ENCODE data around the gene WNT3A.

WNT3A gene

DNA sequence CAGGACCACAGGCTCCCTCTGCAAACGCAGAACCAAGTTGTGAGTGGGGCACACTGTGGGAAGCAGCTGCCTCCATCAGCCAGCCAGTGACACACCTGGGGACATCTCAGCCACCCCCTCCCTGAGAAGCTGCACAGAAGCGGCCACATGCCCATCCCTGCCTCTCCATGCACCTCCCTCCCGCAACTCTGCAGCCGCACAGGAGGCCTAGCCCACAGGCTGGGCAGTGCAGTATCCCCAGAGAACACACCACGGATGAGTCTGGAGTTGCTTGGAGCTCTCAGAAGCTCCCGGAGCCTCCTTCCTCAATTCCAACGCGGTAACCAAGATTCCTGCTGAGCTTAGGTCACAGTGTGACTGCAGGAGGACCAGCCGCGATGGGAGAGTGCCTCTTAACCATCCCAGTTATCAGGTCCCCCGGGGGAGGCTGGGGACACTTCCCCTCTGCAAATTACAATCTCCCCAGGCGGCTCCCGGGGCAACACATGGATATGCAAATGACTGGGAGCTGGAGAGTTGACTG is 1.2 kb upstream of the WNT3A start:
- Histone ChIP-seq H3K4me3 (ENCODE audit: low read depth, low read length) (no peak overlapping the region), H3K36me3 (no peaks in the 10 kb centered on the region), H3K9me3 (ENCODE audit: severe bottlenecking) (no peaks in the 10 kb centered on the region), H3K27ac (no peak overlapping the region), H3K27me3 (ENCODE audit: insufficient read depth, low read depth, severe bottlenecking) (peaks cover 41% of the 10 kb centered on the region)
- no peak for DNase-seq
- TF ChIP-seq CTCF (IDR thresholded peaks at IDR 0.05; ENCODE audit: low read depth, low read length), result no peak

DNA sequence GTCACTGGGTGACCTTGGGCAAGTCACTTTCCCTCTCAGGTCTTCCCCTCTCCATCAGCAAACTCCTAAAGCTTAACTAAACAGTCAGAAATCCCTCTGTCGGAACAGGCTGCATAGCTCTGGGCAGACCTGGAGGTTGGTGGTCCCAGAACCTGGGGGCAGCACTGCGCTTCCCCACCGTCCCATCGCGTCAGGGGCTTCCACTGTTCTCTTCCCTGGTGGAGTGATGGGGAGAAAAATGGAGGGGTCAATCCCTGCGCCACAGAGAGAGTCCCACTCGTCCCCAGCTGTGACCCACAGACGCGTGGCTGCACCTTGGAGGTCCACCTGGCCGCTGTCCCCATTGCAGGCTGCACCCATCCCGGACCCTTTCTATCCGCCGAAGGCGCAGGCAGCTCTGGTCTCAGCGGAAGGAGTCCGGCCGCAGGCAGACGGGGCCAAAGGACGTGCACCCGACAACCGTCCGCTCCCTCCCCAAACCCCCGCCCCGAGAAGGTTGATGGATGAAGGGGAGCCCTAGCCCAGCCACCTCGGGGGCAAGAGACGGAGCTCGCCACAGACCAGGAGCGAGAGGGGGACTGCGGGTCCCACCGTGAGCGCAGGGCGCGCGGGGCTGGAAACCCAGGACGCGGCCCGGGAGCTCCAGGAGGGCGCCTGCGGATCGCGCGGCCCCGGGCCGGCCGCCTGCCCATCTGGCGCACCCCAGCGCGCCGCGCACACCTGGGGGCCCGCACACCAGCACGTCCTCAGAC is 588 bp upstream of the WNT3A start:
- Histone ChIP-seq H3K27me3 (ENCODE audit: insufficient read depth, low read depth, severe bottlenecking) (peaks cover 41% of the 10 kb centered on the region), H3K9me3 (ENCODE audit: severe bottlenecking) (no peaks in the 10 kb centered on the region), H3K27ac (no peak overlapping the region), H3K36me3 (no peaks in the 10 kb centered on the region), H3K4me3 (ENCODE audit: low read depth, low read length) (peak overlapping the region; percentile 14; the same call in 1 of the 2 replicates)
- no peak for TF ChIP-seq CTCF (IDR thresholded peaks at IDR 0.05; ENCODE audit: low read depth, low read length)
- no peak for DNase-seq

DNA sequence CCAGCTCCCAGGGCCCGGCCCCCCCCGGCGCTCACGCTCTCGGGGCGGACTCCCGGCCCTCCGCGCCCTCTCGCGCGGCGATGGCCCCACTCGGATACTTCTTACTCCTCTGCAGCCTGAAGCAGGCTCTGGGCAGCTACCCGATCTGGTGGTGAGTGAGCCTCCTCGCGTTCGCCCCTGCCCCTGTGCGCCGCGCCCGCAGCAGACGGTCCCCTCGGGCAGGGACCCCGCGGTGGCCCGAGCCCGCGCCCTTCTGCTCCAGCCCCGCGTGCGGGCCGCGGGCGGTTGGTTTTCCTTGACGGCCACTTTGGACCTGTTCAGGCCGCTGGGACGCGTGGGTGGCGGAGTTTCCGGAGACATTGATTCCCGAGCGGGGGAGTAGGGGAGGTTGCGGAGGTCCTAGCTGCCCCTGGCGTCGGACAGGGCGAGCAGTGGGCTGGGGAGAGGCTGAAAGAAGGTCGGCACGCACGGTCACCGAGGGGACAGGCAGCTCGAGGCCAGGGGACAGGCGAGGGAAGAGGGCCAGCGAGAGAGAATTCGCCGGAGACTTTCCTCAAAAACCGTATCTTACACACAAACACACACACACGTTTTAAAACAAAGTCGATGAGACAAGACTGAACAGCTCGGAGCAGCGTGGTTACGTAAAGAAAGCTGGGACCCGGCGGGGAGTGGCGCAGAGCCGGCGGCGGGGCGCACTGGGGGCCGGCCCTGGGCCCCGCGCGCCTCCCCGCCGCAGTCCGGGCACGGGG is 427 bp downstream of the WNT3A start:
- Histone ChIP-seq H3K27ac (no peak overlapping the region), H3K4me3 (ENCODE audit: low read depth, low read length) (peak overlapping the region; percentile 3), H3K36me3 (no peaks in the 10 kb centered on the region), H3K9me3 (ENCODE audit: severe bottlenecking) (no peaks in the 10 kb centered on the region), H3K27me3 (ENCODE audit: insufficient read depth, low read depth, severe bottlenecking) (peaks cover 41% of the 10 kb centered on the region)
- no peak for TF ChIP-seq CTCF (IDR thresholded peaks at IDR 0.05; ENCODE audit: low read depth, low read length)
- DNase-seq, result no peak

- H3K27ac ChIP-seq, result no peak overlapping the region
- no peak for TF ChIP-seq CTCF (IDR thresholded peaks at IDR 0.05; ENCODE audit: low read depth, low read length)
- DNase-seq, result no peak
- no peak overlapping the region for H3K4me3 ChIP-seq (ENCODE audit: low read depth, low read length)
- peaks cover 41% of the 10 kb centered on the region for H3K27me3 ChIP-seq (ENCODE audit: insufficient read depth, low read depth, severe bottlenecking)
- H3K36me3 ChIP-seq, result no peaks in the 10 kb centered on the region
- no peaks in the 10 kb centered on the region for H3K9me3 ChIP-seq (ENCODE audit: severe bottlenecking)
Measured at GRCh38 chr1:228007801-228008341, 1.1 kb downstream of the WNT3A start.

GRCh38 chr1:228008391-228009115 is 1.8 kb downstream of the WNT3A start:
- Histone ChIP-seq H3K27ac (no peak overlapping the region), H3K27me3 (ENCODE audit: insufficient read depth, low read depth, severe bottlenecking) (peaks cover 41% of the 10 kb centered on the region), H3K9me3 (ENCODE audit: severe bottlenecking) (no peaks in the 10 kb centered on the region), H3K4me3 (ENCODE audit: low read depth, low read length) (no peak overlapping the region), H3K36me3 (no peaks in the 10 kb centered on the region)
- no peak for DNase-seq
- no peak for TF ChIP-seq CTCF (IDR thresholded peaks at IDR 0.05; ENCODE audit: low read depth, low read length)
